Peyer's patch (tissue), 4 donors: ENCODE data around the gene SHISA6. TPM values are rescaled to one million over a fixed set of nuclear protein-coding genes. Genes with fewer than 3 reads are reported as not detected.

Source experiments
- DNase-seq, 3 donors: peaks; one replicate each; pipeline ENCODE4 v3.0.0-alpha.2; 2017 to 2019
- H3K27ac ChIP-seq, 4 donors: fragments of 200-600 bp; sonication (generic); one replicate each; pipeline ENCODE4 v1.5.1; 2016 to 2019
- H3K27me3 ChIP-seq, 2 donors: fragments of 200-600 bp; sonication (generic); one replicate each; pipeline ENCODE4 v1.5.1; 2019
- H3K36me3 ChIP-seq, 3 donors: fragments of 200-600 bp; sonication (generic); one replicate each; pipeline ENCODE4 v1.5.1; 2016 to 2019
- H3K4me1 ChIP-seq, 4 donors: fragments of 200-600 bp; sonication (generic); one replicate each; pipeline ENCODE4 v1.5.1; 2016 to 2019
- H3K4me3 ChIP-seq, 4 donors: fragments of 200-600 bp; sonication (generic); 1 replicate in 3 of 4; 2 replicates in 1 of 4; pipeline ENCODE4 v1.5.1; 2016 to 2019; ENCODE audit warnings: mild to moderate bottlenecking in 1 of 4
- H3K9me3 ChIP-seq, 4 donors: fragments of 200-600 bp; sonication (generic); one replicate each; pipeline ENCODE4 v1.5.1; 2016 to 2019; ENCODE audit warnings: mild to moderate bottlenecking in 1 of 4
- POLR2A ChIP-seq, 2 donors: fragments of 450-650 bp; IDR thresholded peaks; one replicate each; pipeline ENCODE4 v1.5.1; 2017; ENCODE audit warnings: antibody characterized with exemption in 2 of 2, mild to moderate bottlenecking in 2 of 2, moderate library complexity in 2 of 2
- total RNA-seq, 4 donors: library from RNA; depleted of rRNA; stranded (reverse); fragments of >200 nt; gene quantifications; one replicate each; pipeline ENCODE4 v1.1.0, GENCODE V29; 2016
- TF ChIP-seq, protein P1 (sequence below), 6 experiments: fragments of 450-650 bp in 4 of 6; fragments of 200-600 bp in 2 of 6; sonication (generic) in 1 of 6; IDR thresholded peaks; one replicate each; pipeline ENCODE4 v1.5.1; 2017 to 2019; ENCODE audit warnings: antibody characterized with exemption in 6 of 6, mild to moderate bottlenecking in 3 of 6, moderate library complexity in 1 of 6

The SHISA6 gene
- total RNA-seq, 4 donors from 2014 or later, result 0.27 to 2.1 (median 1.7) TPM; not detected in 1

DNA sequence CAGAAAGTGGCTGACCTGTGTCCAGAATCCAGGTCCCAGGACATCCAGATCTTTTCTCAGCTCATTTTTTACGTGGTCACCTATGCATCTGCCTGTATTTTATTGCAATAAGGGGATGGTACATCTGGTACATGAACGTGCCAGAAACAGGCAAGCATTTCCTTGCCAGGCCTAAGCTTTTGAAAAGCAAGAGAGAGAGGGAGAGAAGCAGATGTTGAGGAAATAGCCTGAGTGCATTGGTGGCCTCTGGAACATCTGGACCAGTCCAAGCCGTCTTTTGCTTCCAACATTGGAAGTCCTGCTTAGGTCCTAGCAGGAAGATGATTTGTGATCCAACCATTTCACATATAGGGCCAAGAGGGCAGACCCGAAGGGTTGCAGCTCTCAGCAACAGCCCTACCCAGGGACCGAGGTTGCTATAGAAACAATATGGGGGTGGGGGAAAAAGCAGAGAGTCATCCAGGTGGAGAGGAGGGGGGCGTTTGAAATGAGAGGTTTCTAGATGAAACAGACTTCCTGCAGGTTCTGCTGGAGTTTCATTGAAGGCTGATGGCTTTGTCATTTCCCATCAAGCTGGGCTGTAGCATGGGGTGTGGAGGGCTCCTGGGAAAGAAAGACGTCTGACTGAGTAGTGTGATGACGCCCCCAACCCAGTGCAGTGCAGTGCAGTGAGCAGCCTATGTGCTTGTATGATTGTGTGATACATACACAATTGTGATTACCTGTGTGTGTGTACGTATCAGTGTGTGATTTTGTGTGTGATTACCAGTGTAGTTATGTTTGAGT lies 61.6 kb downstream of the SHISA6 start:
- no peak for TF ChIP-seq POLR2A (IDR thresholded peaks at IDR 0.05)
- TF ChIP-seq, protein P1, sequence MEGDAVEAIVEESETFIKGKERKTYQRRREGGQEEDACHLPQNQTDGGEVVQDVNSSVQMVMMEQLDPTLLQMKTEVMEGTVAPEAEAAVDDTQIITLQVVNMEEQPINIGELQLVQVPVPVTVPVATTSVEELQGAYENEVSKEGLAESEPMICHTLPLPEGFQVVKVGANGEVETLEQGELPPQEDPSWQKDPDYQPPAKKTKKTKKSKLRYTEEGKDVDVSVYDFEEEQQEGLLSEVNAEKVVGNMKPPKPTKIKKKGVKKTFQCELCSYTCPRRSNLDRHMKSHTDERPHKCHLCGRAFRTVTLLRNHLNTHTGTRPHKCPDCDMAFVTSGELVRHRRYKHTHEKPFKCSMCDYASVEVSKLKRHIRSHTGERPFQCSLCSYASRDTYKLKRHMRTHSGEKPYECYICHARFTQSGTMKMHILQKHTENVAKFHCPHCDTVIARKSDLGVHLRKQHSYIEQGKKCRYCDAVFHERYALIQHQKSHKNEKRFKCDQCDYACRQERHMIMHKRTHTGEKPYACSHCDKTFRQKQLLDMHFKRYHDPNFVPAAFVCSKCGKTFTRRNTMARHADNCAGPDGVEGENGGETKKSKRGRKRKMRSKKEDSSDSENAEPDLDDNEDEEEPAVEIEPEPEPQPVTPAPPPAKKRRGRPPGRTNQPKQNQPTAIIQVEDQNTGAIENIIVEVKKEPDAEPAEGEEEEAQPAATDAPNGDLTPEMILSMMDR (IDR thresholded peaks at IDR 0.05), result no peak
- no peaks in the 10 kb centered on the region for H3K9me3 ChIP-seq
- no peaks in the 10 kb centered on the region for H3K4me1 ChIP-seq
- no peaks in the 10 kb centered on the region for H3K27me3 ChIP-seq
- no peak for DNase-seq
- H3K36me3 ChIP-seq, result no peaks in the 10 kb centered on the region
- no peak overlapping the region for H3K4me3 ChIP-seq
- no peak overlapping the region for H3K27ac ChIP-seq

DNA sequence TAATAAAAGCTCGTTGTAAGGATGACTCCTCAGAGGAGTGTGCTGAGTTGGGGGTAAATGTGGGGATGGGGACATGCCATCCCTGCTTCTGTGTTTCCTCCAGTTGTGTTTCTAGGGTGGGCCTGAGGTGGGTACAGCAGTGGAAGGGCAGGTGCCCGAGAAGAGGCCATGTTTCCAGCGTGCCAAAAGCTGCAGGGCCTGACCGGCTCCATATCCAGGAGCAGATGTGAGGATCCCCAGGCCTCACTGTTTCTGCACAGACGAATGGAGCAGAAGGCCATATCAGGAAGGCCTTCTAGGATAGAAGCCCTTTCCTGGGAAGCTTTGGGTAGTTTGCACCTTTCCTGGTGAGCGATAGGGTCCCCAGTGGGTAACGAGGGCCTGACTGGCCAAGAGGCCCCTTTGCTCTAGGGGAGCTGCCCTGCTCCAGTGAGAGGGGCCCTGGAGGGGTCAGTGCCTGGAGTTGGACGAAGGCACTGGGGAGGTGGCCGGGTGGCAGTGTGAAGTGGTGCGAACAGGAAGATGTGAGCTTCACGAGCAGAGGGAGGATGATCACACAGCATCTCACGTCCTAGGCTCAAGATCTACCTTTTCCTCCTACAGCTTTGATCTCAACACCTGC lies 62.9 kb downstream of the SHISA6 start:
- Histone ChIP-seq H3K27me3 (no peaks in the 10 kb centered on the region), H3K27ac (no peak overlapping the region), H3K4me3 (no peak overlapping the region), H3K36me3 (no peaks in the 10 kb centered on the region), H3K9me3 (no peaks in the 10 kb centered on the region), H3K4me1 (no peaks in the 10 kb centered on the region)
- TF ChIP-seq, protein P1 (IDR thresholded peaks at IDR 0.05), result no peak
- no peak for TF ChIP-seq POLR2A (IDR thresholded peaks at IDR 0.05)
- DNase-seq, result no peak

DNA sequence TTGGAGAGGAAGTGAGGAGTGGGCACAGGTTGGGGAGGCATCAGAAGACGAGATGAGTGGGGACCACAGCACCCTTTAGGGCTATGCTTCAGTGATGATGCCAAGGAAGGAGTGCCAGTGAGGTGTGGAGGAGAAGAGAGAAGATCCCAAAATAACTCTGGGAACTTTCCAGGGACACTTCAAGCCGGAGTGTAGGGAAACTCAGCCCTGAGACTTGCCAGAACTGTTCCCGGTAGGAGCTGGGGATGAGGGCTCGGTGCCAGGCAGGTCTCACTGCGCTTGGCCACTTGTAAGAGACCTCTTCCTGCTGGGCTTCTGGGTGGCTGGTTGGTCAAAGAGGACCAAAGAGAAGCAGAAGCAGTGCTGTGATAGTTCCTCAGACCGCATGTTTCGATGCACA lies 63.6 kb downstream of the SHISA6 start:
- Histone ChIP-seq H3K27ac (no peak overlapping the region), H3K36me3 (no peaks in the 10 kb centered on the region), H3K27me3 (no peaks in the 10 kb centered on the region), H3K4me1 (no peaks in the 10 kb centered on the region), H3K9me3 (no peaks in the 10 kb centered on the region), H3K4me3 (no peak overlapping the region)
- no peak for DNase-seq
- TF ChIP-seq, protein P1 (IDR thresholded peaks at IDR 0.05), result no peak
- no peak for TF ChIP-seq POLR2A (IDR thresholded peaks at IDR 0.05)

DNA sequence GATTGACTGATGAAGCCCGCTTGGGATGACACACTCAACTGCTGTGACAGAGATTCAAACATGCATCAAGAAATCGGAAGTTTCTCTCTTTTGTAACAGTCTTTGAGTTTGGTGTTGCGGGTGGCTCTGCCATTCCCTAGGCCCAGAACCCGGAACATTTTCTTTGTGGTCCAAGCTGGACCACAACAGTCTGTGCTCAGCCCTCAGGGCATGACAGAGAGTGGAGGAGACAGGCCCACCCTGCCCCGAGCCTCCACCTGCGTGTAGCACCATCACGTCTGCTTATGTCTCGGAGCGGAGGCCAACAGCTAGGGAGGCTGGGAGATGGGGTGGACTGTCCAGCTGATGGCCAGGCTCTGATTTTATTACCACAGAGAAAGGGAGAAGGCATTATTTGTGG lies 64.5 kb downstream of the SHISA6 start:
- Histone ChIP-seq H3K4me3 (no peak overlapping the region), H3K9me3 (no peaks in the 10 kb centered on the region), H3K27ac (no peak overlapping the region), H3K27me3 (no peaks in the 10 kb centered on the region), H3K36me3 (no peaks in the 10 kb centered on the region), H3K4me1 (no peaks in the 10 kb centered on the region)
- no peak for TF ChIP-seq POLR2A (IDR thresholded peaks at IDR 0.05)
- TF ChIP-seq, protein P1 (IDR thresholded peaks at IDR 0.05), result no peak
- DNase-seq, result no peak

DNA sequence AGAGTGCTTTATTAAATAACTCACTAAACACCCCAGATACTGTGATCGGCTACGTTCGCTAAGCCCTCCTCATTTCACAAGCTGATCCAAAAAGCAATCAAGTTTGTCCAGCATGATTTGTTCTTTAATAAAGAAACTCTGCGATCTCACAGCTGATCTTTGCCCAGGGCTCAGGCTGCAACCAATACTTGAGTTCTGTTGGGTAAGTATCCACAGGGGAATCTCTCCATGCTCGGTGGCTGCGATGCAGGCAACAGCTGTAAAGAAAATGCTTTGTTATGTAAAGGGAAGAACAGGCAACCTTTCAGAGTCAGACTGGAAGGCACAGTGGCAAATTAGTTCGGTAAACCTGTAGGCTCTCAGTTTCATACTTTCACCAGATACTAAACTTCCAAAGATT lies 67.5 kb downstream of the SHISA6 start:
- Histone ChIP-seq H3K4me3 (no peak overlapping the region), H3K27ac (no peak overlapping the region), H3K9me3 (no peaks in the 10 kb centered on the region), H3K4me1 (no peaks in the 10 kb centered on the region), H3K36me3 (no peaks in the 10 kb centered on the region), H3K27me3 (no peaks in the 10 kb centered on the region)
- TF ChIP-seq, protein P1 (IDR thresholded peaks at IDR 0.05), result no peak
- no peak for TF ChIP-seq POLR2A (IDR thresholded peaks at IDR 0.05)
- no peak for DNase-seq
